HEK293 (cell line): ENCODE data around the gene C1QTNF1.

Experiments
- WT1 ChIP-seq: fragments of 450-650 bp; formaldehyde crosslinking; IDR thresholded peaks from 2 replicates; pipeline ENCODE4 v1.5.1; 2016; ENCODE audit warnings: missing biosample characterization, missing genetic modification characterization
- ZBTB7A ChIP-seq: fragments of 450-650 bp; formaldehyde crosslinking; IDR thresholded peaks from 2 replicates; pipeline ENCODE4 v1.5.1; 2016; ENCODE audit warnings: low read depth, missing biosample characterization, missing genetic modification characterization
- ZNF174 ChIP-seq: fragments of 450-650 bp; formaldehyde crosslinking; IDR thresholded peaks from 2 replicates; pipeline ENCODE4 v1.5.0; 2017; ENCODE audit warnings: missing biosample characterization, mild to moderate bottlenecking, missing genetic modification characterization
- ZNF292 ChIP-seq: fragments of 450-650 bp; formaldehyde crosslinking; IDR thresholded peaks from 2 replicates; pipeline ENCODE4 v1.5.1; 2016; ENCODE audit warnings: low read depth, missing biosample characterization, missing genetic modification characterization, borderline replicate concordance
- ZNF629 ChIP-seq: fragments of 450-650 bp; formaldehyde crosslinking; IDR thresholded peaks from 2 replicates; pipeline ENCODE4 v1.5.1; 2017; ENCODE audit warnings: missing biosample characterization, missing genetic modification characterization
- TF ChIP-seq, protein P1 (sequence below): fragments of 450-650 bp; formaldehyde crosslinking; IDR thresholded peaks from 2 replicates; pipeline ENCODE4 v1.5.1; 2016; ENCODE audit warnings: missing biosample characterization, missing genetic modification characterization

DNA sequence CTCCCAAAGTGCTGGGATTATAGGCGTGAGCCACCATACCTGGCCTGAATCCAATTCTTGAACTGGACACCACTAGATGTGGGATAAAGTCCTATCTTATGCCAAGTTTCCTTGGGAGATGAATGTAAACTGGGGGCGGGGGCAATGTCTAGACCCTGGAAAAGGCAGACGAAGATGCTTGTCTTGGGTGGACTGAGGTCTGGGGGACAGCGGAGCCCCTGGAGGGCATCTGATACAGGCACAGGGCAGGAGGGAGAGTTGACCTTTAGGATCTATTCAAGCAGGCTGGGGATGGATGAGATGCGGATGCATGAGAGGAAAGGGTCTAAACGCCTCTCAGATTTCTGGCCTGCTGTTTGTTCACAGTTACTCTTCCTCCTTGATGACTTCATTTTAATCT is 11.7 kb downstream of the C1QTNF1 start:
- TF ChIP-seq ZNF174 (tag by site-specific recombination) (no peak), WT1 (tag by site-specific recombination) (no peak), ZNF629 (tag by site-specific recombination) (no peak), ZBTB7A (tag by site-specific recombination) (no peak), ZNF292 (tag by site-specific recombination) (no peak)
- TF ChIP-seq, protein P1, sequence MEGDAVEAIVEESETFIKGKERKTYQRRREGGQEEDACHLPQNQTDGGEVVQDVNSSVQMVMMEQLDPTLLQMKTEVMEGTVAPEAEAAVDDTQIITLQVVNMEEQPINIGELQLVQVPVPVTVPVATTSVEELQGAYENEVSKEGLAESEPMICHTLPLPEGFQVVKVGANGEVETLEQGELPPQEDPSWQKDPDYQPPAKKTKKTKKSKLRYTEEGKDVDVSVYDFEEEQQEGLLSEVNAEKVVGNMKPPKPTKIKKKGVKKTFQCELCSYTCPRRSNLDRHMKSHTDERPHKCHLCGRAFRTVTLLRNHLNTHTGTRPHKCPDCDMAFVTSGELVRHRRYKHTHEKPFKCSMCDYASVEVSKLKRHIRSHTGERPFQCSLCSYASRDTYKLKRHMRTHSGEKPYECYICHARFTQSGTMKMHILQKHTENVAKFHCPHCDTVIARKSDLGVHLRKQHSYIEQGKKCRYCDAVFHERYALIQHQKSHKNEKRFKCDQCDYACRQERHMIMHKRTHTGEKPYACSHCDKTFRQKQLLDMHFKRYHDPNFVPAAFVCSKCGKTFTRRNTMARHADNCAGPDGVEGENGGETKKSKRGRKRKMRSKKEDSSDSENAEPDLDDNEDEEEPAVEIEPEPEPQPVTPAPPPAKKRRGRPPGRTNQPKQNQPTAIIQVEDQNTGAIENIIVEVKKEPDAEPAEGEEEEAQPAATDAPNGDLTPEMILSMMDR (tag by site-specific recombination), result no peak
